ENCODE results near the gene TSPAN18.

The TSPAN18 gene

GRCh38 chr11:44777209-44778194, 50.7 kb downstream of the TSPAN18 start:
- DNase-seq (ENCODE audit: low read depth in 2 of 2) = no peak

GRCh38 chr11:44778195-44779100, 51.7 kb downstream of the TSPAN18 start:
- DNase-seq (ENCODE audit: low read depth in 2 of 2) = no peak

- DNase-seq (ENCODE audit: low read depth in 2 of 2) = no peak
Measured at GRCh38 chr11:44779736-44780520, 53.2 kb downstream of the TSPAN18 start.

- DNase-seq (ENCODE audit: low read depth in 2 of 2) = no peak
Measured at GRCh38 chr11:44780940-44781631, 54.3 kb downstream of the TSPAN18 start.

GRCh38 chr11:44781655-44782054, 54.9 kb downstream of the TSPAN18 start:
- no peak for DNase-seq (ENCODE audit: low read depth in 2 of 2)

- DNase-seq (ENCODE audit: low read depth in 2 of 2) = no peak
Measured at GRCh38 chr11:44782478-44782877, 55.7 kb downstream of the TSPAN18 start.

GRCh38 chr11:44784436-44784760, 57.6 kb downstream of the TSPAN18 start:
- DNase-seq (ENCODE audit: low read depth in 2 of 2) = no peak

- no peak for DNase-seq (ENCODE audit: low read depth in 2 of 2)
Measured at GRCh38 chr11:44784851-44785250, 58.1 kb downstream of the TSPAN18 start.

- DNase-seq (ENCODE audit: low read depth in 2 of 2) = no peak
Measured at GRCh38 chr11:44785856-44786607, 59.3 kb downstream of the TSPAN18 start.

- no peak for DNase-seq (ENCODE audit: low read depth in 2 of 2)
Measured at GRCh38 chr11:44787070-44787469, 60.3 kb downstream of the TSPAN18 start.

GRCh38 chr11:44787981-44788380, 61.2 kb downstream of the TSPAN18 start:
- no peak for DNase-seq (ENCODE audit: low read depth in 2 of 2)

- no peak for DNase-seq (ENCODE audit: low read depth in 2 of 2)
Measured at GRCh38 chr11:44788536-44789261, 61.9 kb downstream of the TSPAN18 start.

GRCh38 chr11:44789496-44789895, 62.7 kb downstream of the TSPAN18 start:
- DNase-seq (ENCODE audit: low read depth in 2 of 2) = no peak

GRCh38 chr11:44790211-44790610, 63.4 kb downstream of the TSPAN18 start:
- DNase-seq (ENCODE audit: low read depth in 2 of 2) = no peak

GRCh38 chr11:44791316-44791925, 64.7 kb downstream of the TSPAN18 start:
- no peak for DNase-seq (ENCODE audit: low read depth in 2 of 2)

- DNase-seq (ENCODE audit: low read depth in 2 of 2) = no peak
Measured at GRCh38 chr11:44792171-44792570, 65.4 kb downstream of the TSPAN18 start.

GRCh38 chr11:44793350-44794090, 66.8 kb downstream of the TSPAN18 start:
- no peak for DNase-seq (ENCODE audit: low read depth in 2 of 2)

- DNase-seq (ENCODE audit: low read depth in 2 of 2) = no peak
Measured at GRCh38 chr11:44795803-44796535, 69.2 kb downstream of the TSPAN18 start.
